22Rv1 (cell line): ENCODE results near the gene POM121.
"Not testable (repeated sequence)": the region's sequence is repeated elsewhere in the genome, so short reads cannot be mapped to it uniquely, and the experiment has no call there.

Experiments
- ZFX ChIP-seq: fragments of 450-650 bp; IDR thresholded peaks from 2 replicates; pipeline ENCODE4 v1.6.1; 2017; ENCODE audit warnings: antibody characterized with exemption, borderline replicate concordance
- TF ChIP-seq, protein P1 (sequence below): fragments of 450-650 bp; IDR thresholded peaks from 2 replicates; pipeline ENCODE4 v1.5.1; 2017; ENCODE audit warnings: mild to moderate bottlenecking

GRCh38 chr7:72968980-72969516 lies 44.2 kb downstream of the POM121 start, which contains the start of gene TRIM74:
- TF ChIP-seq, protein P1, sequence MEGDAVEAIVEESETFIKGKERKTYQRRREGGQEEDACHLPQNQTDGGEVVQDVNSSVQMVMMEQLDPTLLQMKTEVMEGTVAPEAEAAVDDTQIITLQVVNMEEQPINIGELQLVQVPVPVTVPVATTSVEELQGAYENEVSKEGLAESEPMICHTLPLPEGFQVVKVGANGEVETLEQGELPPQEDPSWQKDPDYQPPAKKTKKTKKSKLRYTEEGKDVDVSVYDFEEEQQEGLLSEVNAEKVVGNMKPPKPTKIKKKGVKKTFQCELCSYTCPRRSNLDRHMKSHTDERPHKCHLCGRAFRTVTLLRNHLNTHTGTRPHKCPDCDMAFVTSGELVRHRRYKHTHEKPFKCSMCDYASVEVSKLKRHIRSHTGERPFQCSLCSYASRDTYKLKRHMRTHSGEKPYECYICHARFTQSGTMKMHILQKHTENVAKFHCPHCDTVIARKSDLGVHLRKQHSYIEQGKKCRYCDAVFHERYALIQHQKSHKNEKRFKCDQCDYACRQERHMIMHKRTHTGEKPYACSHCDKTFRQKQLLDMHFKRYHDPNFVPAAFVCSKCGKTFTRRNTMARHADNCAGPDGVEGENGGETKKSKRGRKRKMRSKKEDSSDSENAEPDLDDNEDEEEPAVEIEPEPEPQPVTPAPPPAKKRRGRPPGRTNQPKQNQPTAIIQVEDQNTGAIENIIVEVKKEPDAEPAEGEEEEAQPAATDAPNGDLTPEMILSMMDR = not testable (repeated sequence)
- TF ChIP-seq ZFX = not testable (repeated sequence)
